Measurements from ENCODE around the gene ATXN7L1.

DNA sequence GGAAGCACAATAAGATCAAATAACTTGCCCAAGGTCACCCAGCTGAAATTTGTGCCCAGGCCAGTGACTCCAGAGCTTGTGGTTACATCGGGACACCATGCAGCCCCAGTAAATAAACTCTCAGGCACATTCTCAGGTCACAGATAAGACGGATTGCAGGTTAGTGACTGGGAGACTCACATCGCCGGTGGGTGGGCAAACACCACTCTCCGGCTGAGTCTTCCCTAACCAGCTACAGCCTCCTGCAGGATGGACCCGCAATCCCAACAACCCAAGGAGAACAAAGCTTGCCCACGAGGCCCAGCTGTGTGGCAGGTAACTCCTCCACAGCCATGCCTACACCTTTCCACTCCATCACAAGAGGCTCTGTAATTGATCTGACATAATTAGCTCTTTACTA is 213.4 kb downstream of the ATXN7L1 start:
- TF ChIP-seq, protein P1, sequence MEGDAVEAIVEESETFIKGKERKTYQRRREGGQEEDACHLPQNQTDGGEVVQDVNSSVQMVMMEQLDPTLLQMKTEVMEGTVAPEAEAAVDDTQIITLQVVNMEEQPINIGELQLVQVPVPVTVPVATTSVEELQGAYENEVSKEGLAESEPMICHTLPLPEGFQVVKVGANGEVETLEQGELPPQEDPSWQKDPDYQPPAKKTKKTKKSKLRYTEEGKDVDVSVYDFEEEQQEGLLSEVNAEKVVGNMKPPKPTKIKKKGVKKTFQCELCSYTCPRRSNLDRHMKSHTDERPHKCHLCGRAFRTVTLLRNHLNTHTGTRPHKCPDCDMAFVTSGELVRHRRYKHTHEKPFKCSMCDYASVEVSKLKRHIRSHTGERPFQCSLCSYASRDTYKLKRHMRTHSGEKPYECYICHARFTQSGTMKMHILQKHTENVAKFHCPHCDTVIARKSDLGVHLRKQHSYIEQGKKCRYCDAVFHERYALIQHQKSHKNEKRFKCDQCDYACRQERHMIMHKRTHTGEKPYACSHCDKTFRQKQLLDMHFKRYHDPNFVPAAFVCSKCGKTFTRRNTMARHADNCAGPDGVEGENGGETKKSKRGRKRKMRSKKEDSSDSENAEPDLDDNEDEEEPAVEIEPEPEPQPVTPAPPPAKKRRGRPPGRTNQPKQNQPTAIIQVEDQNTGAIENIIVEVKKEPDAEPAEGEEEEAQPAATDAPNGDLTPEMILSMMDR (IDR thresholded peaks at IDR 0.05) = no peak
- TF ChIP-seq POLR2A (IDR thresholded peaks at IDR 0.05) (no peak), EP300 (IDR thresholded peaks at IDR 0.05) (no peak)
